ENCODE measurements around the gene CA10. TPM values are rescaled to one million over a fixed set of nuclear protein-coding genes. Genes with fewer than 3 reads are reported as not detected.

Gene CA10
- total and polyA plus RNA-seq, 2 donors (not counting 3 experiments of a cell fraction or from before 2014, with no cell fraction given): not detected

GRCh38 chr17:51793686-51794085, 364.8 kb downstream of the CA10 start:
- intact Hi-C loops (cut with micrococcal nuclease): no loop called here
- Histone ChIP-seq H3K36me3 (ENCODE audit: control insufficient read depth in 2 of 2, extremely low read depth in 1 of 2, insufficient read depth in 2 of 2, low read length in 2 of 2) (no peaks in the 10 kb centered on the region), H3K4me2 (ENCODE audit: insufficient read depth, low read length) (no peak overlapping the region), H2AFZ (ENCODE audit: low read depth, low read length) (no peak overlapping the region), H3K27me3 (ENCODE audit: control insufficient read depth in 2 of 2, insufficient read depth in 2 of 2, low read length in 2 of 2) (no peaks in the 10 kb centered on the region), H3K9me1 (replicated peaks; ENCODE audit: control insufficient read depth, extremely low read depth, insufficient read depth, low read length) (no peaks in the 10 kb centered on the region), H3K4me3 (replicated peaks in 1 of 3; ENCODE audit: insufficient read depth in 1 of 3, low read depth in 1 of 3, low read length in 3 of 3) (no peak overlapping the region), H3K9ac (replicated peaks; ENCODE audit: extremely low read depth, insufficient read depth, low read length) (no peak overlapping the region), H3K4me1 (ENCODE audit: control insufficient read depth, extremely low read depth, insufficient read depth, low read length) (no peaks in the 10 kb centered on the region), H3K9me3 (replicated peaks; ENCODE audit: control insufficient read depth, insufficient read depth, low read length) (peaks cover 2% of the 10 kb centered on the region), H3K79me2 (ENCODE audit: control insufficient read depth, insufficient read depth, low read length) (no peaks in the 10 kb centered on the region), H3K27ac (ENCODE audit: insufficient read depth, low read depth, low read length) (no peak overlapping the region), H4K20me1 (replicated peaks; ENCODE audit: control insufficient read depth, extremely low read depth, insufficient read depth, low read length) (no peaks in the 10 kb centered on the region)
- no TSS peak for BruUV-seq (replicated peaks)
- POLR2A ChIA-PET: no interaction called here
- CTCF ChIA-PET: no interaction called here
- no peak for TF ChIP-seq GATA2 (IDR thresholded peaks at IDR 0.05; ENCODE audit: insufficient read depth, insufficient read length, low read depth, low read length)
- TF ChIP-seq MYC (IDR thresholded peaks at IDR 0.05; ENCODE audit: low read depth, low read length): no peak
- no peak for TF ChIP-seq POLR2AphosphoS5 (IDR thresholded peaks at IDR 0.05; ENCODE audit: insufficient read depth, low read depth, low read length)
- no peak for TF ChIP-seq POLR2A (IDR thresholded peaks at IDR 0.05; ENCODE audit: low read depth, low read length)
- TF ChIP-seq FOS (IDR thresholded peaks at IDR 0.05; ENCODE audit: borderline replicate concordance, insufficient read depth, low read length): no peak
- FAIRE-seq (no peak), DNase-seq (ENCODE audit: low read depth, low spot score) (no peak)
- dilution Hi-C loops (cut with MboI; ENCODE audit: extremely low pct_ligation_motif_present, low sequenced_read_pairs): no loop called here

- Histone ChIP-seq H3K27me3 (ENCODE audit: control insufficient read depth in 2 of 2, insufficient read depth in 2 of 2, low read length in 2 of 2) (no peaks in the 10 kb centered on the region), H3K79me2 (ENCODE audit: control insufficient read depth, insufficient read depth, low read length) (no peaks in the 10 kb centered on the region), H2AFZ (ENCODE audit: low read depth, low read length) (no peak overlapping the region), H3K9me1 (replicated peaks; ENCODE audit: control insufficient read depth, extremely low read depth, insufficient read depth, low read length) (no peaks in the 10 kb centered on the region), H3K4me2 (ENCODE audit: insufficient read depth, low read length) (no peak overlapping the region), H3K9me3 (replicated peaks; ENCODE audit: control insufficient read depth, insufficient read depth, low read length) (no peaks in the 10 kb centered on the region), H3K9ac (replicated peaks; ENCODE audit: extremely low read depth, insufficient read depth, low read length) (no peak overlapping the region), H3K36me3 (ENCODE audit: control insufficient read depth in 2 of 2, extremely low read depth in 1 of 2, insufficient read depth in 2 of 2, low read length in 2 of 2) (no peaks in the 10 kb centered on the region), H3K4me1 (ENCODE audit: control insufficient read depth, extremely low read depth, insufficient read depth, low read length) (no peaks in the 10 kb centered on the region), H3K27ac (ENCODE audit: insufficient read depth, low read depth, low read length) (no peak overlapping the region), H3K4me3 (replicated peaks in 1 of 3; ENCODE audit: insufficient read depth in 1 of 3, low read depth in 1 of 3, low read length in 3 of 3) (no peak overlapping the region), H4K20me1 (replicated peaks; ENCODE audit: control insufficient read depth, extremely low read depth, insufficient read depth, low read length) (no peaks in the 10 kb centered on the region)
- TF ChIP-seq FOS (IDR thresholded peaks at IDR 0.05; ENCODE audit: borderline replicate concordance, insufficient read depth, low read length) (no peak), POLR2AphosphoS5 (IDR thresholded peaks at IDR 0.05; ENCODE audit: insufficient read depth, low read depth, low read length) (no peak), GATA2 (IDR thresholded peaks at IDR 0.05; ENCODE audit: insufficient read depth, insufficient read length, low read depth, low read length) (no peak), POLR2A (IDR thresholded peaks at IDR 0.05; ENCODE audit: low read depth, low read length) (no peak), EZH2 (IDR thresholded peaks at IDR 0.05; ENCODE audit: borderline replicate concordance, low read depth, low read length, severe bottlenecking) (no peak), JUN (IDR thresholded peaks at IDR 0.05; ENCODE audit: borderline replicate concordance, insufficient read depth, insufficient read length, low read depth) (no peak), MYC (IDR thresholded peaks at IDR 0.05; ENCODE audit: low read depth, low read length) (no peak), CTCF (IDR thresholded peaks at IDR 0.05; ENCODE audit: extremely low read depth in 1 of 2, insufficient read depth in 1 of 2, low read depth in 1 of 2, low read length in 2 of 2) (no peak), MAX (IDR thresholded peaks at IDR 0.05; ENCODE audit: insufficient read depth, insufficient read length) (no peak)
- BruUV-seq (replicated peaks): no TSS peak
- intact Hi-C loops (cut with micrococcal nuclease): no loop called here
- FAIRE-seq: no peak
- dilution Hi-C loops (cut with MboI; ENCODE audit: extremely low pct_ligation_motif_present, low sequenced_read_pairs): no loop called here
- CTCF ChIA-PET: no interaction called here
- POLR2A ChIA-PET: no interaction called here
- DNase-seq (ENCODE audit: low read depth, low spot score): no peak
These were observed 379.7 kb downstream of the CA10 start for GRCh38 chr17:51778842-51779241.
